ENCODE measurements around the gene SNRPD3. TPM values are rescaled to one million over a fixed set of nuclear protein-coding genes. Genes with fewer than 3 reads are reported as not detected.

The SNRPD3 gene
- total RNA-seq, 1 experiment from 2014 or later = 220 TPM

DNA sequence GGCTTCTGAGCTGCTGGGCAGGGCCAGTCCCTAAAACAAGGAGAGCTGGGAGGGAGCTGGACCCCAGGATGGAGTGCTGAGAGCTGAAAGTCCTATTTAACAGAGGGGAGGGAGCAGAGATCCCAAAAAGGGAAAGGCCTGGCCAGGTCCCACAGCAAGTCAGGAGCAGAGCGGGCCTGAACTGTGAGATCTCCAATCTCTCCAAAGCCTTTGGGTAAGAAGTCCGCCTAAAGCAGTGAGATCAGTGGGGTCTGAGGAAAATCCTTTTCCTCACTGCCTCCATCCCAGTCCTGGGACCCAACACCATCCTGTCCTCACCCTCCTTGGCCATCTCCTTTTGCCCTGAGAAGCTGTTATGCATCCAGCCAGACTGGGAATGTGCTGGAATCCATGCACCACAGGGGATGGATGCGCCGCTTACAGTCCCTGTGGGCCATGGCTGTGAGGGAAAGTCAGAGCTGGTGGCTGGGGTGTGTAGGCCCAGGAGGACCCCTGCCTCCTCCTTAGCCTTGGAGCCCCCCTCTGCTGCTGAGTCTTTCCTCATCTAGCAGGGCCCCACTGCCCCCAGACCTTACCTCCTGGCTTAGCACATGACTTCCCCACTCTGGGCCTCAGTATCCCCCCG, 28.5 kb downstream of the SNRPD3 start:
- Histone ChIP-seq H3K36me3 (ENCODE audit: insufficient read depth, low read length, poor library complexity, severe bottlenecking) (no peaks in the 10 kb centered on the region), H3K4me3 (ENCODE audit: low read depth, low read length, poor library complexity, severe bottlenecking) (no peak overlapping the region), H3K27ac (ENCODE audit: low read depth, low read length, poor library complexity, severe bottlenecking) (peak overlapping the region; percentile 55), H3K9me3 (ENCODE audit: low read depth, low read length, poor library complexity, severe bottlenecking) (no peaks in the 10 kb centered on the region), H3K27me3 (replicated peaks; ENCODE audit: insufficient read depth, low read depth, low read length, poor library complexity) (no peaks in the 10 kb centered on the region), H3K4me1 (ENCODE audit: insufficient read depth, low read length, poor library complexity, severe bottlenecking) (peaks cover 18% of the 10 kb centered on the region)
- TF ChIP-seq, protein P1, sequence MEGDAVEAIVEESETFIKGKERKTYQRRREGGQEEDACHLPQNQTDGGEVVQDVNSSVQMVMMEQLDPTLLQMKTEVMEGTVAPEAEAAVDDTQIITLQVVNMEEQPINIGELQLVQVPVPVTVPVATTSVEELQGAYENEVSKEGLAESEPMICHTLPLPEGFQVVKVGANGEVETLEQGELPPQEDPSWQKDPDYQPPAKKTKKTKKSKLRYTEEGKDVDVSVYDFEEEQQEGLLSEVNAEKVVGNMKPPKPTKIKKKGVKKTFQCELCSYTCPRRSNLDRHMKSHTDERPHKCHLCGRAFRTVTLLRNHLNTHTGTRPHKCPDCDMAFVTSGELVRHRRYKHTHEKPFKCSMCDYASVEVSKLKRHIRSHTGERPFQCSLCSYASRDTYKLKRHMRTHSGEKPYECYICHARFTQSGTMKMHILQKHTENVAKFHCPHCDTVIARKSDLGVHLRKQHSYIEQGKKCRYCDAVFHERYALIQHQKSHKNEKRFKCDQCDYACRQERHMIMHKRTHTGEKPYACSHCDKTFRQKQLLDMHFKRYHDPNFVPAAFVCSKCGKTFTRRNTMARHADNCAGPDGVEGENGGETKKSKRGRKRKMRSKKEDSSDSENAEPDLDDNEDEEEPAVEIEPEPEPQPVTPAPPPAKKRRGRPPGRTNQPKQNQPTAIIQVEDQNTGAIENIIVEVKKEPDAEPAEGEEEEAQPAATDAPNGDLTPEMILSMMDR (conservative IDR thresholded peaks at IDR 0.05; ENCODE audit: low read depth, low read length) = no peak
- no peak for TF ChIP-seq EZH2 (IDR thresholded peaks at IDR 0.05; ENCODE audit: borderline replicate concordance, low read depth, low read length, poor library complexity, severe bottlenecking)
- CTCF ChIA-PET = no interaction called here
- BruUV-seq (replicated peaks) = no TSS peak
- POLR2A ChIA-PET (ENCODE audit: low non-redundant PET) = no interaction called here
- DNase-seq (ENCODE audit: low spot score) = no peak
- intact Hi-C loops (cut with micrococcal nuclease; ENCODE audit: unreplicated experiment) = no loop called here

DNA sequence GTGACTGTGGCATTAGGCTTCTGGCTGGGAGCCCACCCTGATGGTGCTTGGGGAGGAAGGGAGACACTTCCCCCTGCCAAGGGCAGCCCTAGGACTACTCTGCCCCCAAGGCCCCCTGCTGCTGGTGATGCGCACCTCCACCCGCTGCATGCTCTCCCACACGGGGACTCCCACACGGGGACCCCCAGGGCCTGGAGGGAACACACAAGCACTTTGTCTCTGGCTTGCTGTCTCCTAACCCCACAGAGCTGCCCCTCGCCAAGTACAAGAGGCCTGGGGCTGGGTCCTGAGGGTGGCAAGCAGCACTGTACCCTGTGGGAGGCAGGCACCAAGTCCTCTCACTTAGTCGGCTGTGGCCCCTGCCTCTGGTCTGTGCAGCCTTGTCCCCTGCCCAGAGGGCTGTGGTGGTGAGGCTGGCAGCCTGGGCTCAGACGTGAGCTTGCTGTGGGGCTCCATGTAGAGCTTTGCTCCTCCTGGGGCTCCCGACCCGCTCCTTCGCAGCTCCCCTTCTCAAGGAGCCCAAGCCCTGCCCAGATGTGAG, 29.1 kb downstream of the SNRPD3 start:
- H3K36me3 ChIP-seq (ENCODE audit: insufficient read depth, low read length, poor library complexity, severe bottlenecking) = no peaks in the 10 kb centered on the region
- DNase-seq (ENCODE audit: low spot score) = no peak
- no peak overlapping the region for H3K4me3 ChIP-seq (ENCODE audit: low read depth, low read length, poor library complexity, severe bottlenecking)
- no peaks in the 10 kb centered on the region for H3K9me3 ChIP-seq (ENCODE audit: low read depth, low read length, poor library complexity, severe bottlenecking)
- no TSS peak for BruUV-seq (replicated peaks)
- peaks cover 16% of the 10 kb centered on the region for H3K4me1 ChIP-seq (ENCODE audit: insufficient read depth, low read length, poor library complexity, severe bottlenecking)
- H3K27me3 ChIP-seq (replicated peaks; ENCODE audit: insufficient read depth, low read depth, low read length, poor library complexity) = no peaks in the 10 kb centered on the region
- POLR2A ChIA-PET (ENCODE audit: low non-redundant PET) = no interaction called here
- intact Hi-C loops (cut with micrococcal nuclease; ENCODE audit: unreplicated experiment) = no loop called here
- CTCF ChIA-PET = no interaction called here
- no peak for TF ChIP-seq EZH2 (IDR thresholded peaks at IDR 0.05; ENCODE audit: borderline replicate concordance, low read depth, low read length, poor library complexity, severe bottlenecking)
- H3K27ac ChIP-seq (ENCODE audit: low read depth, low read length, poor library complexity, severe bottlenecking) = no peak overlapping the region

DNA sequence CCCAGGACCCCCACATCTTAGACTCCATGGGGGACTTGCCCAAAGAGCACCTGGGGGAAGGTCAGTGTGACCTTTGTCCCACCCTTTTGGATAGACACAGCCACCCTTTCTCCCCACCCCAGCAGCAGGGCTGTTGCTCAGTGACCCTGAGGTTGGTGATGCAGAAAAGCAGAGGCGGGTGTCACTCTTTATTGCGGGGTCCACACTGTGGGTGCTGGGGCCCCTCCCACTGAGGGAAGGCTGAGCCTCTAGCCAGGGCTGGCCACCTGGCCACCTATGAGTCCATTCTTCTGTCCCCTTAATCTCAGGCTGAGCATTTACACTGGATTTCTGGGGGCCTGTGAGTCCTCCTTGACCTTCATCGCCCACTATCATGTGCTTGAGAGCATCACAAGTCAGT, 29.7 kb downstream of the SNRPD3 start:
- BruUV-seq (replicated peaks) = no TSS peak
- TF ChIP-seq, protein P1 (conservative IDR thresholded peaks at IDR 0.05; ENCODE audit: low read depth, low read length) = no peak
- no peak for TF ChIP-seq EZH2 (IDR thresholded peaks at IDR 0.05; ENCODE audit: borderline replicate concordance, low read depth, low read length, poor library complexity, severe bottlenecking)
- no peak for DNase-seq (ENCODE audit: low spot score)
- Histone ChIP-seq H3K27me3 (replicated peaks; ENCODE audit: insufficient read depth, low read depth, low read length, poor library complexity) (no peaks in the 10 kb centered on the region), H3K36me3 (ENCODE audit: insufficient read depth, low read length, poor library complexity, severe bottlenecking) (no peaks in the 10 kb centered on the region), H3K9me3 (ENCODE audit: low read depth, low read length, poor library complexity, severe bottlenecking) (no peaks in the 10 kb centered on the region), H3K4me3 (ENCODE audit: low read depth, low read length, poor library complexity, severe bottlenecking) (no peak overlapping the region), H3K27ac (ENCODE audit: low read depth, low read length, poor library complexity, severe bottlenecking) (no peak overlapping the region), H3K4me1 (ENCODE audit: insufficient read depth, low read length, poor library complexity, severe bottlenecking) (peaks cover 16% of the 10 kb centered on the region)
- ChIA-PET CTCF (no interaction called here), POLR2A (ENCODE audit: low non-redundant PET) (no interaction called here)
- intact Hi-C loops (cut with micrococcal nuclease; ENCODE audit: unreplicated experiment) = no loop called here

Data from A673 (cell line).